OCI-LY7 (cell line): ENCODE measurements around the gene PPA2. TPM values are rescaled to one million over a fixed set of nuclear protein-coding genes. Genes with fewer than 3 reads are reported as not detected.

ENCODE experiments used
- BruUV-seq: library from RNA; stranded (reverse); fragments of 400-500 nt; replicated peaks from 2 replicates; lab custom pipeline; 2021; lab: Mats Ljungman, UMichigan
- CTCF ChIA-PET: fragments of 300-600 bp; sonication (Branson Sonifier 250); formaldehyde crosslinking; loops from one replicate; lab custom pipeline; 2022; ENCODE audit warnings: antibody characterized with exemption; ENCODE audit not compliant: unreplicated experiment; lab: Charles Lee
- POLR2A ChIA-PET: fragments of 300-600 bp; sonication (Branson Sonifier 250); formaldehyde crosslinking; loops from one replicate; lab custom pipeline; 2022; ENCODE audit warnings: antibody characterized with exemption; lab: Charles Lee
- DNase-seq: peaks from one replicate; pipeline ENCODE4 v3.0.0-alpha.2; 2015; ENCODE audit warnings: low spot score
- H2AFZ ChIP-seq: fragments of 200-600 bp; sonication (generic), shearing (Covaris generic); 2 replicates; pipeline ENCODE4 v1.6.1; 2014; ENCODE audit warnings: mild to moderate bottlenecking, antibody characterized with exemption, low read length, moderate library complexity
- H3K27ac ChIP-seq: fragments of 200-600 bp; sonication (generic); 2 replicates; pipeline ENCODE4 v1.5.1; 2014; ENCODE audit warnings: mixed run types, low read depth, mild to moderate bottlenecking, moderate library complexity, low read length, inconsistent platforms; ENCODE audit not compliant: poor library complexity, severe bottlenecking
- H3K36me3 ChIP-seq: fragments of 200-600 bp; sonication (generic); 2 replicates; pipeline ENCODE4 v1.6.1; 2014; ENCODE audit warnings: mild to moderate bottlenecking, antibody characterized with exemption, low read length, moderate library complexity, mixed read lengths; ENCODE audit not compliant: insufficient read depth
- H3K4me1 ChIP-seq: fragments of 200-600 bp; sonication (generic); 2 replicates; pipeline ENCODE4 v1.5.1; 2014; ENCODE audit warnings: mild to moderate bottlenecking, low read length; ENCODE audit not compliant: insufficient read depth, poor library complexity, severe bottlenecking
- H3K4me2 ChIP-seq: fragments of 200-600 bp; sonication (generic); 2 replicates; pipeline ENCODE4 v1.6.1; 2014; ENCODE audit warnings: mild to moderate bottlenecking, low read length
- H3K4me3 ChIP-seq: fragments of 200-600 bp; sonication (generic); 2 replicates; pipeline ENCODE4 v1.5.1; 2014; ENCODE audit warnings: mild to moderate bottlenecking, low read depth, low read length; ENCODE audit not compliant: poor library complexity, severe bottlenecking
- H3K79me2 ChIP-seq: fragments of 200-600 bp; sonication (generic); 2 replicates; pipeline ENCODE4 v1.6.1; 2016; ENCODE audit warnings: low read depth, mild to moderate bottlenecking, low read length, moderate library complexity, mixed read lengths; ENCODE audit not compliant: insufficient read depth
- H3K9me2 ChIP-seq: fragments of 200-600 bp; sonication (generic); 2 replicates; pipeline ENCODE4 v1.6.1; 2016; ENCODE audit warnings: mild to moderate bottlenecking, low read length, mixed read lengths; ENCODE audit not compliant: insufficient read depth
- H3K9me3 ChIP-seq: fragments of 200-600 bp; sonication (generic); 2 replicates; pipeline ENCODE4 v1.6.1; 2014; ENCODE audit warnings: mild to moderate bottlenecking, mixed run types, low read length, mixed read lengths
- H4K20me1 ChIP-seq: fragments of 200-600 bp; sonication (generic); 2 replicates; pipeline ENCODE4 v1.6.1; 2014; ENCODE audit warnings: mild to moderate bottlenecking, antibody characterized with exemption, low read length, moderate library complexity, mixed read lengths; ENCODE audit not compliant: insufficient read depth
- EZH2phosphoT487 ChIP-seq: fragments of 200-600 bp; sonication (generic); IDR thresholded peaks from 2 replicates; pipeline ENCODE4 v1.6.1; 2018; ENCODE audit warnings: low read depth, borderline replicate concordance, mild to moderate bottlenecking, mixed run types, antibody characterized with exemption, low read length, moderate library complexity, mixed read lengths
- intact Hi-C: fragments of 100-400 bp; cut with micrococcal nuclease; formaldehyde crosslinking; loops from one replicate; pipeline ENCODE4 v1.10.0; 2022; ENCODE audit not compliant: unreplicated experiment
- total RNA-seq, 2 experiments: library from RNA; depleted of rRNA in 1 of 2; stranded (reverse); fragments of >200 nt in 1 of 2; shearing (Covaris generic) in 1 of 2; gene quantifications; 2 replicates each; pipeline ENCODE4 v1.2.3, GENCODE V29; 2014 to 2022
- TF ChIP-seq, protein P1 (sequence below): fragments of 200-600 bp; sonication (generic); conservative IDR thresholded peaks from 2 replicates; pipeline ENCODE4 v1.5.1; 2014; ENCODE audit warnings: mild to moderate bottlenecking, antibody characterized with exemption, low read length, moderate library complexity, mixed read lengths

Gene PPA2
- total RNA-seq, 2 experiments from 2014 or later, result 73.1 to 74.6 TPM

DNA sequence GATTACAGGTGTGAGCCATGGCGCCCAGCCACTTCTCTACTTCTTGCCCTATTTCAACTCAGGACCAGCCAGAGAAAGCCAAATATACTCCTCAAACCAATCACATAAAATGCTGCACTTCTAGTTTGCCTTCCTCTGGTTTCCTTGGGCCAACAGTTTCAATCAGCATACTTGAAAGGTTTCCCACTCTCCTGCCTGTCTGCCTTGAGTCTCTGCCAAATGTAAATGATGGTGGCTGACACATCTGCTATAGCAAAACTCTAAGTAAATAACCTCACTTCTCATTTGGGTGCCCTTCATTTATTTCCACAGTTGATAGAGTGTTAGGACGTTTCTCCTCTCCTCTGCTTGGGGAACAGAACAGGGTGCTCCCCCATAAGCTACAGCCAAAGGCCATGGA is 36.4 kb upstream of the PPA2 start:
- intact Hi-C loops, result no loop called here
- no peak overlapping the region for H3K27ac ChIP-seq
- H2AFZ ChIP-seq, result no peak overlapping the region
- H4K20me1 ChIP-seq, result no peaks in the 10 kb centered on the region
- H3K36me3 ChIP-seq, result no peaks in the 10 kb centered on the region
- no peak overlapping the region for H3K4me2 ChIP-seq
- TF ChIP-seq, protein P1, sequence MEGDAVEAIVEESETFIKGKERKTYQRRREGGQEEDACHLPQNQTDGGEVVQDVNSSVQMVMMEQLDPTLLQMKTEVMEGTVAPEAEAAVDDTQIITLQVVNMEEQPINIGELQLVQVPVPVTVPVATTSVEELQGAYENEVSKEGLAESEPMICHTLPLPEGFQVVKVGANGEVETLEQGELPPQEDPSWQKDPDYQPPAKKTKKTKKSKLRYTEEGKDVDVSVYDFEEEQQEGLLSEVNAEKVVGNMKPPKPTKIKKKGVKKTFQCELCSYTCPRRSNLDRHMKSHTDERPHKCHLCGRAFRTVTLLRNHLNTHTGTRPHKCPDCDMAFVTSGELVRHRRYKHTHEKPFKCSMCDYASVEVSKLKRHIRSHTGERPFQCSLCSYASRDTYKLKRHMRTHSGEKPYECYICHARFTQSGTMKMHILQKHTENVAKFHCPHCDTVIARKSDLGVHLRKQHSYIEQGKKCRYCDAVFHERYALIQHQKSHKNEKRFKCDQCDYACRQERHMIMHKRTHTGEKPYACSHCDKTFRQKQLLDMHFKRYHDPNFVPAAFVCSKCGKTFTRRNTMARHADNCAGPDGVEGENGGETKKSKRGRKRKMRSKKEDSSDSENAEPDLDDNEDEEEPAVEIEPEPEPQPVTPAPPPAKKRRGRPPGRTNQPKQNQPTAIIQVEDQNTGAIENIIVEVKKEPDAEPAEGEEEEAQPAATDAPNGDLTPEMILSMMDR, result no peak
- no peak for TF ChIP-seq EZH2phosphoT487
- no peaks in the 10 kb centered on the region for H3K9me3 ChIP-seq
- BruUV-seq, result no TSS peak
- DNase-seq, result no peak
- H3K4me1 ChIP-seq, result no peaks in the 10 kb centered on the region
- H3K79me2 ChIP-seq, result no peaks in the 10 kb centered on the region
- no peaks in the 10 kb centered on the region for H3K9me2 ChIP-seq
- POLR2A ChIA-PET, result no interaction called here
- H3K4me3 ChIP-seq, result no peak overlapping the region
- CTCF ChIA-PET, result no interaction called here

- no peaks in the 10 kb centered on the region for H3K9me2 ChIP-seq
- no peaks in the 10 kb centered on the region for H4K20me1 ChIP-seq
- TF ChIP-seq EZH2phosphoT487, result no peak
- TF ChIP-seq, protein P1, result no peak
- H3K36me3 ChIP-seq, result no peaks in the 10 kb centered on the region
- H3K4me1 ChIP-seq, result no peaks in the 10 kb centered on the region
- DNase-seq, result no peak
- POLR2A ChIA-PET, result no interaction called here
- H3K4me2 ChIP-seq, result no peak overlapping the region
- no peaks in the 10 kb centered on the region for H3K9me3 ChIP-seq
- intact Hi-C loops, result no loop called here
- CTCF ChIA-PET, result no interaction called here
- no peak overlapping the region for H3K4me3 ChIP-seq
- BruUV-seq, result no TSS peak
- H3K27ac ChIP-seq, result no peak overlapping the region
- H3K79me2 ChIP-seq, result no peaks in the 10 kb centered on the region
- no peak overlapping the region for H2AFZ ChIP-seq
These were observed 35.9 kb upstream of the PPA2 start for GRCh38 chr4:105509714-105510113.

DNA sequence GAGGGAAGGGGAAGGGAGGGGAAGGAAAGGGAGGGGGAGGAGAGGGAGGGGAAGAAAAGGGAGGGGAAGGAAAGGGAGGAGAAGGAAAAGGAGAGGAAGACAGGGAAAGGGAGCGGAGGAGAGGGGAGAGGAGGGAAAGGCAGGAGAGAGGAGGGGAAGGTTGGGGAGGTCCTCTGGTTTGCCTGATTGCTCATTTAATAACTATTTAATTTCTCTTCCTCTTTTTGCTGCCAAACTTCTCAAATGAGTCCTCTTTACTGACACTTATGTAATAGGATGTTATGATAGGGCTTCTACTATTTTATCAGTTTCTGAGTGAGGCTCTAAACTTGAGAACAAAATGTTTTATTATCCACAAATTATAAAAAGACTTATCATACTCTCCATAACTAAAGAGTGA is 35.4 kb upstream of the PPA2 start:
- Histone ChIP-seq H2AFZ (no peak overlapping the region), H3K79me2 (no peaks in the 10 kb centered on the region), H3K36me3 (no peaks in the 10 kb centered on the region), H3K9me2 (no peaks in the 10 kb centered on the region), H3K27ac (no peak overlapping the region), H4K20me1 (no peaks in the 10 kb centered on the region), H3K4me2 (no peak overlapping the region), H3K9me3 (no peaks in the 10 kb centered on the region), H3K4me1 (no peaks in the 10 kb centered on the region), H3K4me3 (no peak overlapping the region)
- ChIA-PET CTCF (no interaction called here), POLR2A (no interaction called here)
- BruUV-seq, result no TSS peak
- TF ChIP-seq EZH2phosphoT487, result no peak
- DNase-seq, result no peak
- intact Hi-C loops, result no loop called here
